GM23338 (cell line): Measurements from ENCODE around the gene PLXNA2. TPM values are rescaled to one million over a fixed set of nuclear protein-coding genes. Genes with fewer than 3 reads are reported as not detected.

Experiments
- ATAC-seq: fragments of 200-7000 bp; cut with Tn5 transposase; 3 replicates; pipeline ENCODE4 v1.9.1; 2020
- DNase-seq: peaks from one replicate; pipeline ENCODE4 v3.0.0-alpha.2; 2015; ENCODE audit warnings: low spot score
- H2AFZ ChIP-seq: fragments of 200-600 bp; sonication (generic); 2 replicates; pipeline ENCODE4 v1.8.0; 2016; ENCODE audit warnings: antibody characterized with exemption, mild to moderate bottlenecking, moderate library complexity
- H3F3A ChIP-seq: fragments of 200-600 bp; sonication (generic); replicated peaks from 2 replicates; pipeline ENCODE4 v1.8.0; 2017; ENCODE audit warnings: antibody characterized with exemption, mixed run types, low read depth
- H3K27ac ChIP-seq: fragments of 200-600 bp; sonication (generic); 2 replicates; pipeline ENCODE4 v1.6.1; 2016; ENCODE audit warnings: low read depth
- H3K27me3 ChIP-seq: fragments of 200-600 bp; sonication (generic); 2 replicates; pipeline ENCODE4 v1.8.0; 2016; ENCODE audit warnings: mild to moderate bottlenecking, mixed run types, moderate library complexity; ENCODE audit not compliant: insufficient read depth
- H3K36me3 ChIP-seq: fragments of 200-600 bp; sonication (generic); 2 replicates; pipeline ENCODE4 v1.8.0; 2016; ENCODE audit warnings: mild to moderate bottlenecking; ENCODE audit not compliant: insufficient read depth
- H3K4me1 ChIP-seq: fragments of 200-600 bp; sonication (generic); 2 replicates; pipeline ENCODE4 v1.8.0; 2016; ENCODE audit warnings: mild to moderate bottlenecking, moderate library complexity; ENCODE audit not compliant: insufficient read depth
- H3K4me2 ChIP-seq: fragments of 200-600 bp; sonication (generic); 2 replicates; pipeline ENCODE4 v1.7.1; 2017; ENCODE audit warnings: mixed run types
- H3K4me3 ChIP-seq: fragments of 200-600 bp; sonication (generic); 2 replicates; pipeline ENCODE4 v1.6.1; 2016; ENCODE audit warnings: mixed run types
- H3K79me2 ChIP-seq: fragments of 200-600 bp; sonication (generic); replicated peaks from 2 replicates; pipeline ENCODE4 v1.8.0; 2017; ENCODE audit warnings: mild to moderate bottlenecking; ENCODE audit not compliant: insufficient read depth
- H3K9me2 ChIP-seq: fragments of 200-600 bp; sonication (generic); 2 replicates; pipeline ENCODE4 v1.8.0; 2017; ENCODE audit not compliant: insufficient read depth
- H4K20me1 ChIP-seq: fragments of 200-600 bp; sonication (generic); replicated peaks from 2 replicates; pipeline ENCODE4 v1.8.0; 2017; ENCODE audit warnings: mild to moderate bottlenecking; ENCODE audit not compliant: insufficient read depth
- H3K27ac Mint-ChIP-seq: 2 replicates; pipeline ENCODE4 v1.8.0; 2020; ENCODE audit warnings: inconsistent platforms, mild to moderate bottlenecking, moderate library complexity, mixed read lengths
- H3K27me3 Mint-ChIP-seq: 3 replicates; pipeline ENCODE4 v1.8.0; 2022; ENCODE audit warnings: low read depth, mild to moderate bottlenecking, moderate library complexity, mixed read lengths, inconsistent platforms; ENCODE audit not compliant: insufficient read depth, poor library complexity
- H3K36me3 Mint-ChIP-seq: 3 replicates; pipeline ENCODE4 v1.8.0; 2021; ENCODE audit warnings: low read depth, mild to moderate bottlenecking, inconsistent platforms, moderate library complexity, mixed read lengths
- H3K4me1 Mint-ChIP-seq: 3 replicates; pipeline ENCODE4 v1.8.0; 2020; ENCODE audit warnings: mild to moderate bottlenecking, inconsistent platforms, mixed read lengths
- H3K4me3 Mint-ChIP-seq: 3 replicates; pipeline ENCODE4 v1.8.0; 2021; ENCODE audit warnings: moderate library complexity, mild to moderate bottlenecking, inconsistent platforms, mixed read lengths
- H3K9me3 Mint-ChIP-seq: 3 replicates; pipeline ENCODE4 v1.8.0; 2020; ENCODE audit warnings: moderate library complexity, mild to moderate bottlenecking, inconsistent platforms, mixed read lengths
- EZH2 ChIP-seq: fragments of 200-600 bp; sonication (generic); IDR thresholded peaks from one replicate; pipeline ENCODE4 v1.8.0; 2017; ENCODE audit warnings: antibody characterized with exemption, mild to moderate bottlenecking, low read depth; ENCODE audit not compliant: unreplicated experiment
- JUNB ChIP-seq: IDR thresholded peaks from one replicate; pipeline ENCODE4 v1.6.1; 2016; ENCODE audit warnings: antibody characterized with exemption; ENCODE audit not compliant: unreplicated experiment
- NANOG ChIP-seq: IDR thresholded peaks from 2 replicates; pipeline ENCODE4 v1.6.1; 2016; ENCODE audit warnings: antibody characterized with exemption, borderline replicate concordance
- POLR2AphosphoS5 ChIP-seq: IDR thresholded peaks from 2 replicates; pipeline ENCODE4 v1.6.1; 2016; ENCODE audit warnings: antibody characterized with exemption, low read depth
- STAT1 ChIP-seq: IDR thresholded peaks from one replicate; pipeline ENCODE4 v1.6.1; 2016; ENCODE audit warnings: antibody characterized with exemption; ENCODE audit not compliant: unreplicated experiment
- ZNF114 ChIP-seq: fragments of 250-450 bp; sonication (Bioruptor Pico); IDR thresholded peaks from 2 replicates; pipeline ENCODE4 v1.5.0; 2020; ENCODE audit warnings: mild to moderate bottlenecking, moderate library complexity
- ZNF331 ChIP-seq: fragments of 250-450 bp; sonication (Bioruptor Pico); IDR thresholded peaks from 2 replicates; pipeline ENCODE4 v1.5.0; 2020; ENCODE audit warnings: low read depth, mild to moderate bottlenecking, moderate library complexity
- polyA plus RNA-seq: library from polyadenylated mRNA; unstranded; fragments of >200 nt; fragmentation: Nextera tagmentation; extraction: Ambion mirVana; gene quantifications from 2 replicates; pipeline ENCODE4 v1.2.1, GENCODE V29; 2016
- total RNA-seq: library from RNA; depleted of rRNA; stranded (reverse); fragments of >200 nt; shearing (Covaris generic); gene quantifications from 2 replicates; pipeline ENCODE4 v1.2.3, GENCODE V29; 2014
- TF ChIP-seq, protein P1 (sequence below), 2 experiments: fragments of 200-600 bp in 1 of 2; sonication (generic) in 1 of 2; conservative IDR thresholded peaks; 2 replicates each; pipeline versions ENCODE4 v1.5.1 to v1.6.1; 2016 to 2017; ENCODE audit warnings: antibody characterized with exemption in 2 of 2, low read depth in 2 of 2, mild to moderate bottlenecking in 2 of 2, moderate library complexity in 1 of 2
- TF ChIP-seq, protein P2 (sequence below): IDR thresholded peaks from 2 replicates; pipeline ENCODE4 v1.6.1; 2016; ENCODE audit warnings: antibody characterized with exemption
- TF ChIP-seq, protein P3 (sequence below): IDR thresholded peaks from one replicate; pipeline ENCODE4 v1.6.1; 2018; ENCODE audit warnings: antibody characterized with exemption; ENCODE audit not compliant: unreplicated experiment
- TF ChIP-seq, protein P4 (sequence below): fragments of 250-450 bp; sonication (Bioruptor Pico); IDR thresholded peaks from 2 replicates; pipeline ENCODE4 v1.5.0; 2020; ENCODE audit warnings: mild to moderate bottlenecking, moderate library complexity

Gene PLXNA2
- total and polyA plus RNA-seq, 2 experiments from 2014 or later, result 0.40 to 1.8 TPM

DNA sequence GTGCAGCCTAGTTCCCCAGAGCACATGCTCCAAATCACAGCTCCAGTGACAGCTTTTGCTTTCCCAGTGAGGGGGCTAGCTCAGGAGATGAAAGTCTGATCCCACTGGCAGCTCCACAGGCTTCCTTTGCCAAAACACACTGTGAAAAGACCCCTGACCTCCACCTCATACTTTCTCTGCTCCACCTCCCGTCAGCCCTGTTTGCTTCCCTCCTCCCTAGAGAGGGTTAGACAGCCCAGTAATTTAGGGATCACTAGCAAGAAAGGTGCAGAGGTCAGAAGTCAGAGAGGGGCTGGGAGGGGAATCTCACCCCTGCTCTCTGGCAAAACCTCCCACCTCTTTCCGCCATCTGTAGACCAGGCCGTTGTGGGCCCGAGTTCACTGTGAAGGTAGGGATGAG is 62.8 kb downstream of the PLXNA2 start:
- peaks cover 53% of the 10 kb centered on the region for H3K4me1 Mint-ChIP-seq
- no peak overlapping the region for H3K4me3 ChIP-seq
- H4K20me1 ChIP-seq, result no peaks in the 10 kb centered on the region
- H3K4me1 ChIP-seq, result peaks cover 34% of the 10 kb centered on the region
- H2AFZ ChIP-seq, result no peak overlapping the region
- no peaks in the 10 kb centered on the region for H3K36me3 ChIP-seq
- H3K4me3 Mint-ChIP-seq, result no peak overlapping the region
- DNase-seq (no peak), ATAC-seq (no peak)
- H3F3A ChIP-seq, result no peaks in the 10 kb centered on the region
- no peaks in the 10 kb centered on the region; the same call in 2 of the 3 replicates for H3K9me3 Mint-ChIP-seq
- H3K27me3 ChIP-seq, result no peaks in the 10 kb centered on the region
- H3K27me3 Mint-ChIP-seq, result peaks cover 3% of the 10 kb centered on the region
- no peaks in the 10 kb centered on the region for H3K36me3 Mint-ChIP-seq
- no peaks in the 10 kb centered on the region for H3K9me2 ChIP-seq
- no peaks in the 10 kb centered on the region for H3K79me2 ChIP-seq
- H3K27ac Mint-ChIP-seq, result no peak overlapping the region
- no peak overlapping the region for H3K4me2 ChIP-seq
- no peak overlapping the region for H3K27ac ChIP-seq
- TF ChIP-seq STAT1 (no peak), POLR2AphosphoS5 (no peak), ZNF114 (CRISPR knock-in tag) (no peak), EZH2 (no peak), NANOG (no peak), JUNB (no peak), ZNF331 (CRISPR knock-in tag) (no peak)
- TF ChIP-seq, protein P1, sequence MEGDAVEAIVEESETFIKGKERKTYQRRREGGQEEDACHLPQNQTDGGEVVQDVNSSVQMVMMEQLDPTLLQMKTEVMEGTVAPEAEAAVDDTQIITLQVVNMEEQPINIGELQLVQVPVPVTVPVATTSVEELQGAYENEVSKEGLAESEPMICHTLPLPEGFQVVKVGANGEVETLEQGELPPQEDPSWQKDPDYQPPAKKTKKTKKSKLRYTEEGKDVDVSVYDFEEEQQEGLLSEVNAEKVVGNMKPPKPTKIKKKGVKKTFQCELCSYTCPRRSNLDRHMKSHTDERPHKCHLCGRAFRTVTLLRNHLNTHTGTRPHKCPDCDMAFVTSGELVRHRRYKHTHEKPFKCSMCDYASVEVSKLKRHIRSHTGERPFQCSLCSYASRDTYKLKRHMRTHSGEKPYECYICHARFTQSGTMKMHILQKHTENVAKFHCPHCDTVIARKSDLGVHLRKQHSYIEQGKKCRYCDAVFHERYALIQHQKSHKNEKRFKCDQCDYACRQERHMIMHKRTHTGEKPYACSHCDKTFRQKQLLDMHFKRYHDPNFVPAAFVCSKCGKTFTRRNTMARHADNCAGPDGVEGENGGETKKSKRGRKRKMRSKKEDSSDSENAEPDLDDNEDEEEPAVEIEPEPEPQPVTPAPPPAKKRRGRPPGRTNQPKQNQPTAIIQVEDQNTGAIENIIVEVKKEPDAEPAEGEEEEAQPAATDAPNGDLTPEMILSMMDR (conservative IDR thresholded peaks at IDR 0.05; ENCODE audit: low read depth in 2 of 2), result no peak
- TF ChIP-seq, protein P2, sequence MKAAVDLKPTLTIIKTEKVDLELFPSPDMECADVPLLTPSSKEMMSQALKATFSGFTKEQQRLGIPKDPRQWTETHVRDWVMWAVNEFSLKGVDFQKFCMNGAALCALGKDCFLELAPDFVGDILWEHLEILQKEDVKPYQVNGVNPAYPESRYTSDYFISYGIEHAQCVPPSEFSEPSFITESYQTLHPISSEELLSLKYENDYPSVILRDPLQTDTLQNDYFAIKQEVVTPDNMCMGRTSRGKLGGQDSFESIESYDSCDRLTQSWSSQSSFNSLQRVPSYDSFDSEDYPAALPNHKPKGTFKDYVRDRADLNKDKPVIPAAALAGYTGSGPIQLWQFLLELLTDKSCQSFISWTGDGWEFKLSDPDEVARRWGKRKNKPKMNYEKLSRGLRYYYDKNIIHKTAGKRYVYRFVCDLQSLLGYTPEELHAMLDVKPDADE, result no peak
- TF ChIP-seq, protein P3, sequence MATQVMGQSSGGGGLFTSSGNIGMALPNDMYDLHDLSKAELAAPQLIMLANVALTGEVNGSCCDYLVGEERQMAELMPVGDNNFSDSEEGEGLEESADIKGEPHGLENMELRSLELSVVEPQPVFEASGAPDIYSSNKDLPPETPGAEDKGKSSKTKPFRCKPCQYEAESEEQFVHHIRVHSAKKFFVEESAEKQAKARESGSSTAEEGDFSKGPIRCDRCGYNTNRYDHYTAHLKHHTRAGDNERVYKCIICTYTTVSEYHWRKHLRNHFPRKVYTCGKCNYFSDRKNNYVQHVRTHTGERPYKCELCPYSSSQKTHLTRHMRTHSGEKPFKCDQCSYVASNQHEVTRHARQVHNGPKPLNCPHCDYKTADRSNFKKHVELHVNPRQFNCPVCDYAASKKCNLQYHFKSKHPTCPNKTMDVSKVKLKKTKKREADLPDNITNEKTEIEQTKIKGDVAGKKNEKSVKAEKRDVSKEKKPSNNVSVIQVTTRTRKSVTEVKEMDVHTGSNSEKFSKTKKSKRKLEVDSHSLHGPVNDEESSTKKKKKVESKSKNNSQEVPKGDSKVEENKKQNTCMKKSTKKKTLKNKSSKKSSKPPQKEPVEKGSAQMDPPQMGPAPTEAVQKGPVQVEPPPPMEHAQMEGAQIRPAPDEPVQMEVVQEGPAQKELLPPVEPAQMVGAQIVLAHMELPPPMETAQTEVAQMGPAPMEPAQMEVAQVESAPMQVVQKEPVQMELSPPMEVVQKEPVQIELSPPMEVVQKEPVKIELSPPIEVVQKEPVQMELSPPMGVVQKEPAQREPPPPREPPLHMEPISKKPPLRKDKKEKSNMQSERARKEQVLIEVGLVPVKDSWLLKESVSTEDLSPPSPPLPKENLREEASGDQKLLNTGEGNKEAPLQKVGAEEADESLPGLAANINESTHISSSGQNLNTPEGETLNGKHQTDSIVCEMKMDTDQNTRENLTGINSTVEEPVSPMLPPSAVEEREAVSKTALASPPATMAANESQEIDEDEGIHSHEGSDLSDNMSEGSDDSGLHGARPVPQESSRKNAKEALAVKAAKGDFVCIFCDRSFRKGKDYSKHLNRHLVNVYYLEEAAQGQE, result no peak
- TF ChIP-seq, protein P4, sequence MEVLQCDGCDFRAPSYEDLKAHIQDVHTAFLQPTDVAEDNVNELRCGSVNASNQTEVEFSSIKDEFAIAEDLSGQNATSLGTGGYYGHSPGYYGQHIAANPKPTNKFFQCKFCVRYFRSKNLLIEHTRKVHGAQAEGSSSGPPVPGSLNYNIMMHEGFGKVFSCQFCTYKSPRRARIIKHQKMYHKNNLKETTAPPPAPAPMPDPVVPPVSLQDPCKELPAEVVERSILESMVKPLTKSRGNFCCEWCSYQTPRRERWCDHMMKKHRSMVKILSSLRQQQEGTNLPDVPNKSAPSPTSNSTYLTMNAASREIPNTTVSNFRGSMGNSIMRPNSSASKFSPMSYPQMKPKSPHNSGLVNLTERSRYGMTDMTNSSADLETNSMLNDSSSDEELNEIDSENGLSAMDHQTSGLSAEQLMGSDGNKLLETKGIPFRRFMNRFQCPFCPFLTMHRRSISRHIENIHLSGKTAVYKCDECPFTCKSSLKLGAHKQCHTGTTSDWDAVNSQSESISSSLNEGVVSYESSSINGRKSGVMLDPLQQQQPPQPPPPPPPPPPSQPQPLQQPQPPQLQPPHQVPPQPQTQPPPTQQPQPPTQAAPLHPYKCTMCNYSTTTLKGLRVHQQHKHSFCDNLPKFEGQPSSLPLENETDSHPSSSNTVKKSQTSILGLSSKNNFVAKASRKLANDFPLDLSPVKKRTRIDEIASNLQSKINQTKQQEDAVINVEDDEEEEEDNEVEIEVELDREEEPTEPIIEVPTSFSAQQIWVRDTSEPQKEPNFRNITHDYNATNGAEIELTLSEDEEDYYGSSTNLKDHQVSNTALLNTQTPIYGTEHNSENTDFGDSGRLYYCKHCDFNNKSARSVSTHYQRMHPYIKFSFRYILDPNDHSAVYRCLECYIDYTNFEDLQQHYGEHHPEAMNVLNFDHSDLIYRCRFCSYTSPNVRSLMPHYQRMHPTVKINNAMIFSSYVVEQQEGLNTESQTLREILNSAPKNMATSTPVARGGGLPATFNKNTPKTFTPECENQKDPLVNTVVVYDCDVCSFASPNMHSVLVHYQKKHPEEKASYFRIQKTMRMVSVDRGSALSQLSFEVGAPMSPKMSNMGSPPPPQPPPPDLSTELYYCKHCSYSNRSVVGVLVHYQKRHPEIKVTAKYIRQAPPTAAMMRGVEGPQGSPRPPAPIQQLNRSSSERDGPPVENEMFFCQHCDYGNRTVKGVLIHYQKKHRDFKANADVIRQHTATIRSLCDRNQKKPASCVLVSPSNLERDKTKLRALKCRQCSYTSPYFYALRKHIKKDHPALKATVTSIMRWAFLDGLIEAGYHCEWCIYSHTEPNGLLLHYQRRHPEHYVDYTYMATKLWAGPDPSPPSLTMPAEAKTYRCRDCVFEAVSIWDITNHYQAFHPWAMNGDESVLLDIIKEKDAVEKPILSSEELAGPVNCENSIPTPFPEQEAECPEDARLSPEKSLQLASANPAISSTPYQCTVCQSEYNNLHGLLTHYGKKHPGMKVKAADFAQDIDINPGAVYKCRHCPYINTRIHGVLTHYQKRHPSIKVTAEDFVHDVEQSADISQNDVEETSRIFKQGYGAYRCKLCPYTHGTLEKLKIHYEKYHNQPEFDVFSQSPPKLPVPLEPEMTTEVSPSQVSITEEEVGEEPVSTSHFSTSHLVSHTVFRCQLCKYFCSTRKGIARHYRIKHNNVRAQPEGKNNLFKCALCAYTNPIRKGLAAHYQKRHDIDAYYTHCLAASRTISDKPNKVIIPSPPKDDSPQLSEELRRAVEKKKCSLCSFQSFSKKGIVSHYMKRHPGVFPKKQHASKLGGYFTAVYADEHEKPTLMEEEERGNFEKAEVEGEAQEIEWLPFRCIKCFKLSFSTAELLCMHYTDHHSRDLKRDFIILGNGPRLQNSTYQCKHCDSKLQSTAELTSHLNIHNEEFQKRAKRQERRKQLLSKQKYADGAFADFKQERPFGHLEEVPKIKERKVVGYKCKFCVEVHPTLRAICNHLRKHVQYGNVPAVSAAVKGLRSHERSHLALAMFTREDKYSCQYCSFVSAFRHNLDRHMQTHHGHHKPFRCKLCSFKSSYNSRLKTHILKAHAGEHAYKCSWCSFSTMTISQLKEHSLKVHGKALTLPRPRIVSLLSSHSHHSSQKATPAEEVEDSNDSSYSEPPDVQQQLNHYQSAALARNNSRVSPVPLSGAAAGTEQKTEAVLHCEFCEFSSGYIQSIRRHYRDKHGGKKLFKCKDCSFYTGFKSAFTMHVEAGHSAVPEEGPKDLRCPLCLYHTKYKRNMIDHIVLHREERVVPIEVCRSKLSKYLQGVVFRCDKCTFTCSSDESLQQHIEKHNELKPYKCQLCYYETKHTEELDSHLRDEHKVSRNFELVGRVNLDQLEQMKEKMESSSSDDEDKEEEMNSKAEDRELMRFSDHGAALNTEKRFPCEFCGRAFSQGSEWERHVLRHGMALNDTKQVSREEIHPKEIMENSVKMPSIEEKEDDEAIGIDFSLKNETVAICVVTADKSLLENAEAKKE (CRISPR knock-in tag), result no peak
